ENCODE data around the gene LDHA. TPM values are rescaled to one million over a fixed set of nuclear protein-coding genes. Genes with fewer than 3 reads are reported as not detected.

Gene LDHA
- total RNA-seq, 1 experiment from 2014 or later: 644 TPM

DNA sequence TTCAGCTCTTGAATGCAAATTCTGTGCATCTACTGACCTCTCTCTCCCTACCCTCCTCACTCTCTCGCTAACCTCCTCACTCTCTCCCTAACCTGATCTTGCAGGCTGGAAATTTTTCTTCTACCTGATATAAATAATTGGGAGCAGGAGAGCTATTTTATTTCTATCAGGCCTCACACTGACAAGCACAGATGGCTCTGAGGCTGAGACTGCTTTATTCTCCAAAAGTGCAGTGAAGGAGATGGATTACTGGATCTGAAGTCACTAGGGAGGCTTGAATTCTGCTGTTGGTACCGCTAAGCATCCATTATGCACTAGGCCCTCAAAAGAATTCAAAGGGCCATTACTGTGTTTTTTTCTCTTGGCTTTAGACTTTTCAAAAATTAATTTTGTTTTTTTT, 19.4 kb upstream of the LDHA start:
- no peaks in the 10 kb centered on the region for H3K9me3 Mint-ChIP-seq
- no peaks in the 10 kb centered on the region for H3K4me1 Mint-ChIP-seq
- CTCF ChIA-PET: no interaction called here
- POLR2A ChIA-PET: no interaction called here
- no peak overlapping the region for H3K4me3 Mint-ChIP-seq
- DNase-seq (ENCODE audit: low spot score): no peak
- no peak for ATAC-seq
- H3K27ac Mint-ChIP-seq: no peak overlapping the region
- H3K36me3 Mint-ChIP-seq: no peaks in the 10 kb centered on the region
- H3K27me3 Mint-ChIP-seq (ENCODE audit: low read depth): no peaks in the 10 kb centered on the region
- TF ChIP-seq JAZF1 (CRISPR knock-in tag; IDR thresholded peaks at IDR 0.05) (no peak), NR1H2 (CRISPR knock-in tag; IDR thresholded peaks at IDR 0.05) (no peak), NFATC4 (CRISPR knock-in tag; IDR thresholded peaks at IDR 0.05) (no peak), ZNF263 (CRISPR knock-in tag; IDR thresholded peaks at IDR 0.05; ENCODE audit: low read depth) (no peak), JUN (CRISPR knock-in tag; IDR thresholded peaks at IDR 0.05) (no peak), TP53 (CRISPR knock-in tag; IDR thresholded peaks at IDR 0.05) (no peak), NR2C2 (CRISPR knock-in tag; IDR thresholded peaks at IDR 0.05) (no peak), TEAD1 (CRISPR knock-in tag; IDR thresholded peaks at IDR 0.05) (no peak), SP1 (CRISPR knock-in tag; conservative IDR thresholded peaks at IDR 0.05) (no peak), GABPB1 (CRISPR knock-in tag; IDR thresholded peaks at IDR 0.05) (no peak), ZNF396 (CRISPR knock-in tag; IDR thresholded peaks at IDR 0.05; ENCODE audit: borderline replicate concordance) (no peak), ZNF416 (CRISPR knock-in tag; IDR thresholded peaks at IDR 0.05) (no peak), NFYB (CRISPR knock-in tag; conservative IDR thresholded peaks at IDR 0.05; ENCODE audit: low read depth) (no peak), SMAD4 (CRISPR knock-in tag; IDR thresholded peaks at IDR 0.05) (no peak)
- TF ChIP-seq, protein P1, sequence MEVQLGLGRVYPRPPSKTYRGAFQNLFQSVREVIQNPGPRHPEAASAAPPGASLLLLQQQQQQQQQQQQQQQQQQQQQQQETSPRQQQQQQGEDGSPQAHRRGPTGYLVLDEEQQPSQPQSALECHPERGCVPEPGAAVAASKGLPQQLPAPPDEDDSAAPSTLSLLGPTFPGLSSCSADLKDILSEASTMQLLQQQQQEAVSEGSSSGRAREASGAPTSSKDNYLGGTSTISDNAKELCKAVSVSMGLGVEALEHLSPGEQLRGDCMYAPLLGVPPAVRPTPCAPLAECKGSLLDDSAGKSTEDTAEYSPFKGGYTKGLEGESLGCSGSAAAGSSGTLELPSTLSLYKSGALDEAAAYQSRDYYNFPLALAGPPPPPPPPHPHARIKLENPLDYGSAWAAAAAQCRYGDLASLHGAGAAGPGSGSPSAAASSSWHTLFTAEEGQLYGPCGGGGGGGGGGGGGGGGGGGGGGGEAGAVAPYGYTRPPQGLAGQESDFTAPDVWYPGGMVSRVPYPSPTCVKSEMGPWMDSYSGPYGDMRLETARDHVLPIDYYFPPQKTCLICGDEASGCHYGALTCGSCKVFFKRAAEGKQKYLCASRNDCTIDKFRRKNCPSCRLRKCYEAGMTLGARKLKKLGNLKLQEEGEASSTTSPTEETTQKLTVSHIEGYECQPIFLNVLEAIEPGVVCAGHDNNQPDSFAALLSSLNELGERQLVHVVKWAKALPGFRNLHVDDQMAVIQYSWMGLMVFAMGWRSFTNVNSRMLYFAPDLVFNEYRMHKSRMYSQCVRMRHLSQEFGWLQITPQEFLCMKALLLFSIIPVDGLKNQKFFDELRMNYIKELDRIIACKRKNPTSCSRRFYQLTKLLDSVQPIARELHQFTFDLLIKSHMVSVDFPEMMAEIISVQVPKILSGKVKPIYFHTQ (CRISPR knock-in tag; IDR thresholded peaks at IDR 0.05): no peak
- TF ChIP-seq, protein P2, sequence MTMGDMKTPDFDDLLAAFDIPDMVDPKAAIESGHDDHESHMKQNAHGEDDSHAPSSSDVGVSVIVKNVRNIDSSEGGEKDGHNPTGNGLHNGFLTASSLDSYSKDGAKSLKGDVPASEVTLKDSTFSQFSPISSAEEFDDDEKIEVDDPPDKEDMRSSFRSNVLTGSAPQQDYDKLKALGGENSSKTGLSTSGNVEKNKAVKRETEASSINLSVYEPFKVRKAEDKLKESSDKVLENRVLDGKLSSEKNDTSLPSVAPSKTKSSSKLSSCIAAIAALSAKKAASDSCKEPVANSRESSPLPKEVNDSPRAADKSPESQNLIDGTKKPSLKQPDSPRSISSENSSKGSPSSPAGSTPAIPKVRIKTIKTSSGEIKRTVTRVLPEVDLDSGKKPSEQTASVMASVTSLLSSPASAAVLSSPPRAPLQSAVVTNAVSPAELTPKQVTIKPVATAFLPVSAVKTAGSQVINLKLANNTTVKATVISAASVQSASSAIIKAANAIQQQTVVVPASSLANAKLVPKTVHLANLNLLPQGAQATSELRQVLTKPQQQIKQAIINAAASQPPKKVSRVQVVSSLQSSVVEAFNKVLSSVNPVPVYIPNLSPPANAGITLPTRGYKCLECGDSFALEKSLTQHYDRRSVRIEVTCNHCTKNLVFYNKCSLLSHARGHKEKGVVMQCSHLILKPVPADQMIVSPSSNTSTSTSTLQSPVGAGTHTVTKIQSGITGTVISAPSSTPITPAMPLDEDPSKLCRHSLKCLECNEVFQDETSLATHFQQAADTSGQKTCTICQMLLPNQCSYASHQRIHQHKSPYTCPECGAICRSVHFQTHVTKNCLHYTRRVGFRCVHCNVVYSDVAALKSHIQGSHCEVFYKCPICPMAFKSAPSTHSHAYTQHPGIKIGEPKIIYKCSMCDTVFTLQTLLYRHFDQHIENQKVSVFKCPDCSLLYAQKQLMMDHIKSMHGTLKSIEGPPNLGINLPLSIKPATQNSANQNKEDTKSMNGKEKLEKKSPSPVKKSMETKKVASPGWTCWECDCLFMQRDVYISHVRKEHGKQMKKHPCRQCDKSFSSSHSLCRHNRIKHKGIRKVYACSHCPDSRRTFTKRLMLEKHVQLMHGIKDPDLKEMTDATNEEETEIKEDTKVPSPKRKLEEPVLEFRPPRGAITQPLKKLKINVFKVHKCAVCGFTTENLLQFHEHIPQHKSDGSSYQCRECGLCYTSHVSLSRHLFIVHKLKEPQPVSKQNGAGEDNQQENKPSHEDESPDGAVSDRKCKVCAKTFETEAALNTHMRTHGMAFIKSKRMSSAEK (CRISPR knock-in tag; IDR thresholded peaks at IDR 0.05; ENCODE audit: borderline replicate concordance): no peak
- TF ChIP-seq, protein P3, sequence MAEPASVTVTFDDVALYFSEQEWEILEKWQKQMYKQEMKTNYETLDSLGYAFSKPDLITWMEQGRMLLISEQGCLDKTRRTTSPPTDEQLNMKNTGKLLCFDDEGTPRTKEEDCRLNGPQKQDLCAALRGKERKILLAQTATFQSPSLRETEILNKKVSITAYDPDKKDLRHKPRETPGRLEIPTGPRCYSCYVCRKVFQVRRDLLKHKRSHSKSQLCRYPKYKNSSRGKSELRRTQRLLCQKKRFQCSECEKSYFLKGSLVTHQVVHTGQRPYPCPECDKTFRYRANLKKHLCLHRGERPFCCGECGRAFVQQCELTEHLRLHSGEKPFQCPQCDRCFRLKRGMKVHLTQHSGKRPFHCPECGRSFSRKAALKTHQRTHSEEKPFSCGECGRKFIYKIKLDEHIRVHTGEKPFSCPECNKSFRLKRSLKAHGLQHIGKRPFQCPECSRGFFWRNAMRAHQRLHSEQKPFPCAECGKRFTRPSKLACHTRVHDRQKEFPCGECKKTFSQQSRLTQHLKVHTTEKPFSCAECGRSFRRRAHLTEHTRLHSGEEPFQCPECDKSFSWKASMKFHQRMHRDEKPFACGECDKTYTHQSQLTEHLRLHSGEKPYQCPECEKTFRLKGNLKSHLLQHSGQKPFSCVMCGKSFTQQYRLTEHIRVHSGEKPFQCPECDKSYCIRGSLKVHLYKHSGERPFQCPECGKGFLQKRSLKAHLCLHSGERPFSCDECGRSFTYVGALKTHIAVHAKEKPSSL (CRISPR knock-in tag; conservative IDR thresholded peaks at IDR 0.05): no peak
- TF ChIP-seq, protein P4, sequence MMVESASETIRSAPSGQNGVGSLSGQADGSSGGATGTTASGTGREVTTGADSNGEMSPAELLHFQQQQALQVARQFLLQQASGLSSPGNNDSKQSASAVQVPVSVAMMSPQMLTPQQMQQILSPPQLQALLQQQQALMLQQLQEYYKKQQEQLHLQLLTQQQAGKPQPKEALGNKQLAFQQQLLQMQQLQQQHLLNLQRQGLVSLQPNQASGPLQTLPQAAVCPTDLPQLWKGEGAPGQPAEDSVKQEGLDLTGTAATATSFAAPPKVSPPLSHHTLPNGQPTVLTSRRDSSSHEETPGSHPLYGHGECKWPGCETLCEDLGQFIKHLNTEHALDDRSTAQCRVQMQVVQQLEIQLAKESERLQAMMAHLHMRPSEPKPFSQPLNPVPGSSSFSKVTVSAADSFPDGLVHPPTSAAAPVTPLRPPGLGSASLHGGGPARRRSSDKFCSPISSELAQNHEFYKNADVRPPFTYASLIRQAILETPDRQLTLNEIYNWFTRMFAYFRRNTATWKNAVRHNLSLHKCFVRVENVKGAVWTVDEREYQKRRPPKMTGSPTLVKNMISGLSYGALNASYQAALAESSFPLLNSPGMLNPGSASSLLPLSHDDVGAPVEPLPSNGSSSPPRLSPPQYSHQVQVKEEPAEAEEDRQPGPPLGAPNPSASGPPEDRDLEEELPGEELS (CRISPR knock-in tag; IDR thresholded peaks at IDR 0.05): no peak
- TF ChIP-seq, protein P5, sequence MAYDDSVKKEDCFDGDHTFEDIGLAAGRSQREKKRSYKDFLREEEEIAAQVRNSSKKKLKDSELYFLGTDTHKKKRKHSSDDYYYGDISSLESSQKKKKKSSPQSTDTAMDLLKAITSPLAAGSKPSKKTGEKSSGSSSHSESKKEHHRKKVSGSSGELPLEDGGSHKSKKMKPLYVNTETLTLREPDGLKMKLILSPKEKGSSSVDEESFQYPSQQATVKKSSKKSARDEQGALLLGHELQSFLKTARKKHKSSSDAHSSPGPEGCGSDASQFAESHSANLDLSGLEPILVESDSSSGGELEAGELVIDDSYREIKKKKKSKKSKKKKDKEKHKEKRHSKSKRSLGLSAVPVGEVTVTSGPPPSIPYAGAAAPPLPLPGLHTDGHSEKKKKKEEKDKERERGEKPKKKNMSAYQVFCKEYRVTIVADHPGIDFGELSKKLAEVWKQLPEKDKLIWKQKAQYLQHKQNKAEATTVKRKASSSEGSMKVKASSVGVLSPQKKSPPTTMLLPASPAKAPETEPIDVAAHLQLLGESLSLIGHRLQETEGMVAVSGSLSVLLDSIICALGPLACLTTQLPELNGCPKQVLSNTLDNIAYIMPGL (CRISPR knock-in tag; IDR thresholded peaks at IDR 0.05): no peak
- TF ChIP-seq, protein P6, sequence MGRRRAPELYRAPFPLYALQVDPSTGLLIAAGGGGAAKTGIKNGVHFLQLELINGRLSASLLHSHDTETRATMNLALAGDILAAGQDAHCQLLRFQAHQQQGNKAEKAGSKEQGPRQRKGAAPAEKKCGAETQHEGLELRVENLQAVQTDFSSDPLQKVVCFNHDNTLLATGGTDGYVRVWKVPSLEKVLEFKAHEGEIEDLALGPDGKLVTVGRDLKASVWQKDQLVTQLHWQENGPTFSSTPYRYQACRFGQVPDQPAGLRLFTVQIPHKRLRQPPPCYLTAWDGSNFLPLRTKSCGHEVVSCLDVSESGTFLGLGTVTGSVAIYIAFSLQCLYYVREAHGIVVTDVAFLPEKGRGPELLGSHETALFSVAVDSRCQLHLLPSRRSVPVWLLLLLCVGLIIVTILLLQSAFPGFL (CRISPR knock-in tag; IDR thresholded peaks at IDR 0.05; ENCODE audit: borderline replicate concordance): no peak

Data from WTC11 (cell line).